NCI-H524 (cell line): ENCODE data around the gene ECE1.

Source experiments
- DNase-seq, 2 experiments: peaks; one replicate each; lab custom pipeline; 2025; lab: John Stamatoyannopoulos, UW

ECE1 gene

GRCh38 chr1:21289700-21290545 is at the start of gene ECE1:
TSS of gene ECE1 (minus strand) at chr1:21290463. CDS start at chr1:21290414, 49 bp downstream.
- peak in 1 of 2 experiments; percentile 31 for DNase-seq

- DNase-seq: no peak
These were observed 49.3 kb upstream of the ECE1 start for GRCh38 chr1:21339356-21340229.

- DNase-seq: no peak
These were observed 48.5 kb upstream of the ECE1 start for GRCh38 chr1:21338573-21339355.

GRCh38 chr1:21337928-21338572 is 47.8 kb upstream of the ECE1 start:
- no peak for DNase-seq

- DNase-seq: no peak
These were observed 47.2 kb upstream of the ECE1 start for GRCh38 chr1:21337454-21337927.

- DNase-seq: no peak
These were observed 46.8 kb upstream of the ECE1 start for GRCh38 chr1:21337010-21337437.

- peak; percentile 60 to 84 for DNase-seq
These were observed 45.5 kb upstream of the ECE1 start for GRCh38 chr1:21335750-21336224.

- no peak for DNase-seq
These were observed 44.9 kb upstream of the ECE1 start for GRCh38 chr1:21335088-21335691.

- no peak for DNase-seq
These were observed 44.2 kb upstream of the ECE1 start for GRCh38 chr1:21334214-21335087.

- no peak for DNase-seq
These were observed 43.6 kb upstream of the ECE1 start for GRCh38 chr1:21333824-21334213.

GRCh38 chr1:21332554-21333311 is 42.5 kb upstream of the ECE1 start:
- peak in 1 of 2 experiments; percentile 20 for DNase-seq

GRCh38 chr1:21331752-21332478 is 41.7 kb upstream of the ECE1 start:
- DNase-seq: no peak

- DNase-seq: no peak
These were observed 40.3 kb upstream of the ECE1 start for GRCh38 chr1:21330544-21330943.

GRCh38 chr1:21329209-21329844 is 39.1 kb upstream of the ECE1 start:
- no peak for DNase-seq

GRCh38 chr1:21327566-21328323 is 37.5 kb upstream of the ECE1 start:
- DNase-seq: no peak

GRCh38 chr1:21326861-21327344 is 36.6 kb upstream of the ECE1 start:
- DNase-seq: no peak
